Pons (tissue), 1 donor: ENCODE results near the gene BTBD6.

Experiments
- DNase-seq: peaks from one replicate; pipeline ENCODE4 v3.0.0-alpha.2; 2016; ENCODE audit warnings: low spot score

Gene BTBD6

GRCh38 chr14:105211086-105211757 is 37.1 kb upstream of the BTBD6 start:
- DNase-seq, result no peak

- no peak for DNase-seq
These were observed 36.6 kb upstream of the BTBD6 start for GRCh38 chr14:105211758-105212089.

- DNase-seq, result no peak
These were observed 35.6 kb upstream of the BTBD6 start for GRCh38 chr14:105212541-105213300.

- DNase-seq, result no peak
These were observed 35.0 kb upstream of the BTBD6 start for GRCh38 chr14:105213361-105213760.

- no peak for DNase-seq
These were observed 33.9 kb upstream of the BTBD6 start for GRCh38 chr14:105214324-105214915.

- DNase-seq, result no peak
These were observed 32.7 kb upstream of the BTBD6 start for GRCh38 chr14:105215602-105216001.

- DNase-seq, result no peak
These were observed 31.7 kb upstream of the BTBD6 start for GRCh38 chr14:105216490-105217247.

- DNase-seq, result no peak
These were observed 30.6 kb upstream of the BTBD6 start for GRCh38 chr14:105217774-105218173.

GRCh38 chr14:105218611-105219010 is 29.7 kb upstream of the BTBD6 start:
- DNase-seq, result no peak

GRCh38 chr14:105219043-105219612 is 29.2 kb upstream of the BTBD6 start:
- no peak for DNase-seq

GRCh38 chr14:105219753-105220152 is 28.6 kb upstream of the BTBD6 start:
- no peak for DNase-seq

- DNase-seq, result no peak
These were observed 27.4 kb upstream of the BTBD6 start for GRCh38 chr14:105220699-105221597.

GRCh38 chr14:105221598-105222178 is 26.6 kb upstream of the BTBD6 start:
- no peak for DNase-seq

GRCh38 chr14:105223260-105223659 is 25.1 kb upstream of the BTBD6 start:
- no peak for DNase-seq

GRCh38 chr14:105223770-105224544 is 24.4 kb upstream of the BTBD6 start:
- DNase-seq, result no peak

GRCh38 chr14:105224845-105225570 is 23.3 kb upstream of the BTBD6 start:
- no peak for DNase-seq

- no peak for DNase-seq
These were observed 22.1 kb upstream of the BTBD6 start for GRCh38 chr14:105226198-105226597.

GRCh38 chr14:105227346-105227745 is 21.0 kb upstream of the BTBD6 start:
- DNase-seq, result no peak

- DNase-seq, result no peak
These were observed 19.8 kb upstream of the BTBD6 start for GRCh38 chr14:105228562-105228961.
